ENCODE results near the gene ORC4.
"Not testable (repeated sequence)": the region's sequence is repeated elsewhere in the genome, so short reads cannot be mapped to it uniquely, and the experiment has no call there.

ORC4 gene

GRCh38 chr2:148013876-148014275, 6.7 kb downstream of the ORC4 start:
- DNase-seq: no peak

DNA sequence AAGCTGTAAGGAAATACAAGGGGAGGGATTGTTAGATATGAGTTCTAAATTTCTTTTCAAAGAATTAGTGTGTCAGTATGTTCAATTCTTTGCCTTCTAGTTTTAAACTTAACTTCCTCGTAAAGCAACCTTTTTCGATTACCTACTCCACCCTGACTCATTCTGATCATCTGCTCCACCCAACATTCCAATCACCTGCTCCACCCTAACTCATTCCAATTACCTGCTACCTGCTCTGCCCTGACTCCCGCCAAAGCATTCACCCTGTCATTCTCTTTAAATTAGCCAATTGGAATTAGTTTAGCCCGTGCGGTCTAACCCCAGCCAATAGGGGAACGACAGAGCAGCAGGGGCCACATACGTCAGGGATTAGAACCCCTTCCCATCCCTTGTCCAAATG, 12.1 kb downstream of the ORC4 start:
- DNase-seq: not testable (repeated sequence)

DNA sequence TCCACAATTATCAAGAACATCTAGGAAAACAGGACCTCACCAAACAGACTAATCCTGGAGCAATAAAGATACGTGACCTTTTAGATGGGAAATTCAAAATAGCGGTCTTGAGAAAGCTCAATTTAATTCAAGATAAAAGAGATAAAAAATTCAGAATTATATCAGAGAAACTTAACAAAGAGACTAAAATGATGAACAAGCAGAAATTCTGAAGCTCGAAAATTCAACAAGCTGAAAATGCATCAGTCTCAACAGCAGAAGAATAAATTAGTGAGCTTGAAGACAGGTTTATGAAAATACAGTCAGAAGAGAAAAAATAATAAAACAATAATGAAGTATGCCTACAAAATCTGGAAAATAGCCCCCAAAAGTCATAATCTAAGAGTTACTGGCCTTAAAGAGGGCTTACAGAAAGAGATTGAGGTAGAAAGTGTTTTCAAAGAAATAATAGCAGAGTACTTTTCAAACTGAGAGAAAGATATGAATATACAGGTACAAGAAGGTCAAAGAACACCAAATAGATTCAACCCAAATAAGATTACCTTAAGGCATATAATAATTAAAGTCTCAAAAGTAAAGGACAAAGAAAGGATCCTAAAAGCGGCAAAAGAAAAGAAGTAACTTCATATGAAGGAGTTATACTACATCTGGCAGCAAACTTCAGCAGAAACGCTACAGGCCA, 13.2 kb downstream of the ORC4 start:
- DNase-seq: no peak

- no peak for DNase-seq
Measured at GRCh38 chr2:148006249-148007007, 14.1 kb downstream of the ORC4 start.

GRCh38 chr2:148002420-148002819, 18.1 kb downstream of the ORC4 start:
- DNase-seq: not testable (repeated sequence)

DNA sequence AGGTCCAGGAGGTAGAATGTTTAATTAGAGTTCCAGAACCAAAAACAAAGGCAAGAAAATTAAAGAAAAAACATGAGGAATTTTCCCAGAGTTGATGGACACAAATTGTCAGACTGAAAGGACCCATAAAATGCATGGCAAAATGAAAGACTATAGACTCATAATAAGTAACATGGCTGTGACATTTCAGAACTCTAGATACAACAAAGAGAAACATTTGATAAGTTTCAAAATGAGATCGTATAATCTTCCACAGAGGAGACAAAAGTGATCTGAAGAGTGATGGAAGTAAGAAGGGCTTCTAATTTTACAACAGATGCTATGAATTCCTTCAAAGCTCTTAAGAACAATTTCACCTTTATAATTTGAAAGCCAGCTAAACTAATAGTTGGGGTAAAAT, 20.4 kb downstream of the ORC4 start:
- no peak for DNase-seq

- DNase-seq: no peak
Measured at GRCh38 chr2:147999126-147999525, 21.4 kb downstream of the ORC4 start.

- DNase-seq: no peak
Measured at GRCh38 chr2:147998203-147998602, 22.3 kb downstream of the ORC4 start.

GRCh38 chr2:147996828-147997227, 23.7 kb downstream of the ORC4 start:
- no peak for DNase-seq

- not testable (repeated sequence) for DNase-seq
Measured at GRCh38 chr2:147994965-147995364, 25.6 kb downstream of the ORC4 start.

- DNase-seq: no peak
Measured at GRCh38 chr2:147989809-147990403, 30.6 kb downstream of the ORC4 start.

DNA sequence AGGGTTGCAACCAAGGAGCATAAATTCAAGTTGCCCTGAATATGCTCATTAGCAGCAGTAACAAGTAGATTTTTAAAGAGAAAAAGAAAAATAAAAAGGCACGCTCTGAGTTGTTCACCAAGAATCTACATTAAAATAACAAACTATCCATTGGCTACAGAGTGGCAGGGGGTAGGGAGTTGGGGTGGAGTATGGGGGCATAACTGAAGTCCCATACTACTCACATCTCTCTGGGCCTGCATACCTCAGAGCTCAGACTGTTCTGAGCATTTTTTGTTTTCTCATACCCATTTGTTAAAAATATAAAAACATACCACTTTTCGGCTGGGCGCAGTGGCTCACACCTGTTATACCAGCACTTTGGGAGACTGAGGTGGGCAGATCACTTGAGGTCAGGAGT, 31.4 kb downstream of the ORC4 start:
- DNase-seq: no peak

GRCh38 chr2:147980940-147981528, 39.5 kb downstream of the ORC4 start:
- DNase-seq: no peak

- no peak for DNase-seq
Measured at GRCh38 chr2:147977679-147978078, 42.9 kb downstream of the ORC4 start.

DNA sequence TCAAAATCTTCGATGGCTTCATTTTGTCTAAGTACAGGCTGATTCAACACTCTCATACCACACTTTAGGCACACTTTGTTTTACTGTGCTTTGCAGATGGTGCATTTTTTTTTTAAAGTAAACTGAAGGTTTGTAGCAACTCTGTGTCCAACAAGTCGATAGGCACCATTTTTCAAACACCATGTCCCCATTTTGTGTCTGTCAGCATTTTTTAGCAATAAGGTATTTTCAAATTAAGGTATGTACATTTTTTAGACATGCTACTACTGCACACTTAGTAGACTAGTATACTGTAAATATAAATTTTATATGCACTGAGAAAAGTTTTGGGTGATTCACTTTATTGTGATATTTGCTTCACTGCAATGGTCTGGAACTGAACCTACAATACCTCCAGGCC, 44.4 kb downstream of the ORC4 start:
- DNase-seq: no peak

GRCh38 chr2:147968571-147968970, 52.0 kb downstream of the ORC4 start:
- DNase-seq: no peak

DNA sequence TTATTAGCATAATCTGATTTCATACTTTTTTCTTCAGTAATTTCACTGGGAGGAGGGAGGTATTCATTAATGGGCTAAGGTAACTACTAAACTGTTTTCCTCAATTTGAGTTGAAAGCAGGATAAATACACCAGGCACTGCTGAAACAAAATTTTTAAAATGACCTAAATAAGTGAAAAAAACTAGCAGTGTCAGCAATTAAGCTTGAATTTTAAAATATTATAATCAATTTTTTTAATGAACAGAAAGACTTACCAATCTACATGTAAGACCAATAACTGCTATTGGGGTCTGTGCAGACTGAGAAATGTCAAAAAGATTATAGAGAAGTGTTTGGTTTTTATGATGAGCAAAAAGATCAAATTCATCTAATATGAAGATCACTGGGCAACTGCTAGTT, 68.4 kb downstream of the ORC4 start:
- DNase-seq: no peak

DNA sequence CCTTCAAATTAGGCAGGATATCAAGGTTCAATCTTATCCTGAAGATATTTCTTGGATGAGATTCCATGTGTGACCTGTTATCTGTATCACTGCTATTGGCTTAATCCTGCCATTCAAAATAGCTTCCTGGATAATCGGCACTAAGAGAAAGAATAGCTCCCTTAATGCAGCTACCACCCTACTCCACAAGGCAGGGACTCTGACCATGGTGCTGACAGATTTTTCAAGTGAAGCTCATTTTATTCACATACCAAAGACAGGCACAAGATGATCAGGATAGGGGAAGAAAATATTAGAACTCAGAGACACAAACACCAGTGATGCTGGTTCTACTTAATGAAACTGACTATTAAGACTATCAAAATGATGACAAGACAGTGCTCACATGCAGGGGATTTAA, 74.9 kb downstream of the ORC4 start:
- DNase-seq: no peak

- no peak for DNase-seq
Measured at GRCh38 chr2:147939313-147939712, 81.2 kb downstream of the ORC4 start.

DNA sequence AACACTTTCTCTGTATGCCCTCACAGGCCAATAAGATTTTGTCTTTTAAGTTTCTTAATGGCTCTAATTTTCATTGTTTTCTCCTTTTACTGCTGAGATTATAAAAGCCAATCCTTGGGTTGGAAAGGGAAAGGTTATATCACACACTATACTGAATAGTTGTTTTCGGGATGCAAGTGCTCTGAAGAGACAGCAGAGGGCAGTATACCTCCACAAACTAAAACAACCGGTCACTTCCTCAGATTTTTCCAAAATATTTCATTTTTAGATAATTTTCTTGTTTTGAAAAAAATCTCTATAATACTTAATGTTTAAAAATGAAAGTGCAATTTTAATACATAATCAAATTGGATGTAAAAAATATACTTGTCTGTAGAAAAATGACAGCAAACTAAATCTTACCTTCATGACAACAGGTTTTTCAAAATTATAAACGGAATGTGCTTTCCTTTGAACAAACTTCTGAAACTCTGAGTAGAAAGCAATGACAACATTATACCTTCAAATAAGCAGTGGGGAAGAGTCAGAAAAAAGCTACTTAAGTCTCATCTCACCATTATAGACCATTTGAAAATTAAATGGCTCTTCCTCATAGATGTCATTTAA, 82.7 kb downstream of the ORC4 start:
- no peak for DNase-seq

GRCh38 chr2:147934881-147935620, 85.5 kb downstream of the ORC4 start:
- DNase-seq: no peak

GRCh38 chr2:147933931-147934330, 86.6 kb downstream of the ORC4 start:
- DNase-seq: no peak
